T-cell (primary cell): ENCODE measurements around the gene SPEF1. TPM values are rescaled to one million over a fixed set of nuclear protein-coding genes. Genes with fewer than 3 reads are reported as not detected.
"Not testable (repeated sequence)": the region's sequence is repeated elsewhere in the genome, so short reads cannot be mapped to it uniquely, and the experiment has no call there.

Experiments
- ATAC-seq, 4 experiments: fragments of 200-7000 bp in 3 of 4; fragments of 150-1000 bp in 1 of 4; cut with Tn5 transposase; replicated peaks in 1 of 4; 1 replicate in 3 of 4; 2 replicates in 1 of 4; pipeline ENCODE4 v1.10.0; 2021; ENCODE audit warnings: moderate library complexity in 3 of 4, mild to moderate bottlenecking in 2 of 4, moderate number of reproducible peaks in 1 of 4
- CTCF ChIA-PET, 2 donors: fragments of 300-600 bp; sonication (Branson Sonifier 250); formaldehyde crosslinking; loops; one replicate each; lab custom pipeline; 2022; ENCODE audit warnings: antibody characterized with exemption in 2 of 2; lab: Charles Lee
- POLR2A ChIA-PET, 2 donors: fragments of 300-600 bp; sonication (Branson Sonifier 250); formaldehyde crosslinking; loops; one replicate each; lab custom pipeline; 2022; ENCODE audit warnings: antibody characterized with exemption in 2 of 2; lab: Charles Lee
- DNase-seq, 35 experiments: peaks; one replicate each; pipeline versions ENCODE4 v3.0.0 to v3.0.0-alpha.2; 2013 to 2023
- H3K27ac ChIP-seq: one replicate; pipeline ENCODE4 v1.5.1; 2013; ENCODE audit warnings: low read length
- H3K27me3 ChIP-seq, 2 experiments: replicated peaks in 1 of 2; 1 replicate in 1 of 2; 2 replicates in 1 of 2; pipeline versions ENCODE4 v1.6.1 to v1.7.0; 2013; ENCODE audit warnings: low read length in 1 of 2, mixed read lengths in 1 of 2; ENCODE audit not compliant: control insufficient read depth in 2 of 2, insufficient read depth in 2 of 2; ENCODE audit errors: extremely low read depth in 1 of 2
- H3K36me3 ChIP-seq, 2 donors: 1 replicate in 1 of 2; 2 replicates in 1 of 2; pipeline versions ENCODE4 v1.6.1 to v1.7.0; 2013; ENCODE audit warnings: low read length in 1 of 2; ENCODE audit not compliant: control insufficient read depth in 2 of 2, insufficient read depth in 1 of 2; ENCODE audit errors: extremely low read depth in 1 of 2
- H3K4me1 ChIP-seq, 2 experiments: 1 replicate in 1 of 2; 2 replicates in 1 of 2; pipeline versions ENCODE4 v1.6.1 to v1.7.0; 2013; ENCODE audit warnings: low read length in 2 of 2, mixed read lengths in 1 of 2; ENCODE audit not compliant: insufficient read depth in 2 of 2, control insufficient read depth in 1 of 2; ENCODE audit errors: extremely low read depth in 1 of 2
- H3K4me3 ChIP-seq, 2 donors: 1 replicate in 1 of 2; 2 replicates in 1 of 2; pipeline versions ENCODE4 v1.5.1 to v1.7.0; 2013; ENCODE audit warnings: mild to moderate bottlenecking in 2 of 2, low read length in 1 of 2, moderate library complexity in 1 of 2; ENCODE audit not compliant: control insufficient read depth in 1 of 2; ENCODE audit errors: extremely low read depth in 1 of 2
- H3K9me3 ChIP-seq: 2 replicates; pipeline ENCODE4 v1.7.0; 2013
- H3K27ac Mint-ChIP-seq, 2 donors: one replicate each; pipeline ENCODE4 v1.8.0; 2020 to 2021; ENCODE audit warnings: mild to moderate bottlenecking in 2 of 2, mixed read lengths in 2 of 2
- H3K27me3 Mint-ChIP-seq, 2 donors: one replicate each; pipeline ENCODE4 v1.8.0; 2021 to 2022; ENCODE audit warnings: mixed read lengths in 2 of 2
- H3K36me3 Mint-ChIP-seq: one replicate; pipeline ENCODE4 v1.8.0; 2021; ENCODE audit warnings: mixed read lengths
- H3K4me1 Mint-ChIP-seq, 3 donors: one replicate each; pipeline ENCODE4 v1.8.0; 2020 to 2022; ENCODE audit warnings: mixed read lengths in 3 of 3, mild to moderate bottlenecking in 1 of 3
- H3K4me3 Mint-ChIP-seq, 3 donors: one replicate each; pipeline ENCODE4 v1.8.0; 2020 to 2022; ENCODE audit warnings: mild to moderate bottlenecking in 3 of 3, mixed read lengths in 3 of 3, moderate library complexity in 3 of 3
- H3K9me3 Mint-ChIP-seq, 3 donors: one replicate each; pipeline ENCODE4 v1.8.0; 2020 to 2022; ENCODE audit warnings: mixed read lengths in 3 of 3
- WGBS: methylation state at CpG from one replicate; pipeline ENCODE4 v1.1.5; 2013; ENCODE audit warnings: missing lambda C conversion rate; ENCODE audit not compliant: insufficient coverage; 5-methylcytosine and 5-hydroxymethylcytosine counted together
- total RNA-seq, 35 experiments: library from RNA in 6 of 35; stranded (reverse) in 6 of 35; fragments of 120-200 nt in 1 of 35; gene quantifications; one replicate each; pipeline versions ENCODE4 v1.2.1 to v1.2.4 and lab custom pipeline; 2013 to 2026

SPEF1 gene, protein sequence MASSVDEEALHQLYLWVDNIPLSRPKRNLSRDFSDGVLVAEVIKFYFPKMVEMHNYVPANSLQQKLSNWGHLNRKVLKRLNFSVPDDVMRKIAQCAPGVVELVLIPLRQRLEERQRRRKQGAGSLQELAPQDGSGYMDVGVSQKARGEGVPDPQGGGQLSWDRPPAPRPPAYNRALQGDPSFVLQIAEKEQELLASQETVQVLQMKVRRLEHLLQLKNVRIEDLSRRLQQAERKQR
- total RNA-seq, result under 1 TPM in 1 of 5 donors, not detected in 4; 0.16 TPM
- 0.06 TPM for total RNA-seq (2013)
- 0 to 0.55 (median 0.13) reads per million in 29 experiments for total RNA-seq (lab: John Stamatoyannopoulos, UW)

DNA sequence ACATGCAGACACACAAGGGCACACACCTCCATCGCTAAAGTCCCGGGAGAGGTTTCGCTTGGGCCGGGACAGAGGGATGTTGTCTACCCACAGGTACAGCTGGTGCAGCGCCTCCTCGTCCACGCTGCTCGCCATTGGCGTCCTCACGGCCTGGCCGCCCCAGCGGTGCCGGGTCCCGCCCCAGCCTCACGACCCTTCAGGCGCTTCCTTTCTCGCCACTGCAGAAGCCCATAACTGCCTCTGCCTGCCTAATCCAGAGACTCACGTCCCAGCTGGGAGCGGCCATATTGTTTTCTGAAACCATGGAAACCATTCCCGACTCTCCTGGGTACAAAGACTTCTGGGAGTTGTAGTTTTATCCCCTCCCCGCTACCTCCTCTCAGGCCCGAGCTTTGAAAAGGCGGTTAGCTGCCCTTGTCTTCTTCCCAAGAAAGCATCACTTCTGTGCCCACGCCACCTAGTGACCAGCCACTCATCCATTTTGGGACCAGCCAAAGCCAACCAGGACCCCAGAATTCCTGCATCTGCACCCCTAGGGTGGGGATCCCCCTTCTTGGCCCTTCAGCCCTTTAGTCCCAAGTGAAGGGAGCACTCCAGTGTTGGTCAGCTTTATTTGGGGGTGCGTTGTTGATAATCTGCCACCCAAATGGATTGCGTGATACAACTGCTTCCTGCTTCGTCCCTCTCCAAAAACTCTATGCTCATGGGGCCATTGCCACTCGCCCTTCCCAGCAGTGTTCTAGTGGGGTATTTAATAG lies at the start of gene SPEF1:
SPEF1 (minus strand) TSS at position 296 of the 758 bp plus-strand sequence; CDS start at position 135, 161 bp downstream.
- peak in 7 of 35 experiments; percentile 17 to 77 (median 29) for DNase-seq
- 11% methylated on average over 23 of the region's 28 CpGs for WGBS
- no peaks in the 10 kb centered on the region for H3K9me3 Mint-ChIP-seq
- peaks cover 43 to 59% (median 45%) of the 10 kb centered on the region in 3 donors for H3K4me1 Mint-ChIP-seq
- peak within 1 kb of the TSS; percentile 30 to 78 (median 57) for H3K4me3 Mint-ChIP-seq
- no peaks in the 10 kb centered on the region for H3K36me3 ChIP-seq
- peaks cover 4% of the 10 kb centered on the region for H3K36me3 Mint-ChIP-seq
- H3K27ac ChIP-seq, result no peak within 1 kb of the TSS
- H3K9me3 ChIP-seq, result no peaks in the 10 kb centered on the region
- peak; percentile 19 to 53 (median 31) for ATAC-seq
- H3K27me3 Mint-ChIP-seq, result peaks cover 4 to 7% of the 10 kb centered on the region in 2 donors
- peaks cover 2 to 25% of the 10 kb centered on the region in 2 experiments for H3K27me3 ChIP-seq
- H3K4me1 ChIP-seq, result peaks cover 10 to 54% of the 10 kb centered on the region in 2 experiments
- ChIA-PET CTCF (interaction anchor here in 1 of 2 donors (0.8 to 1.3 kb wide), 2 partner anchors 13 to 211 kb away, joined by 3 read pairs; no protein-coding TSS in a partner anchor), POLR2A (interaction anchor here in 1 of 2 donors (1.0 kb wide), 1 partner anchor 13 kb away, joined by 3 read pairs; the partner anchor contains the start of gene ADISSP)
- H3K27ac Mint-ChIP-seq, result peak within 1 kb of the TSS; percentile 58 to 78
- H3K4me3 ChIP-seq, result peak within 1 kb of the TSS; percentile 30 to 49

- H3K4me3 Mint-ChIP-seq, H3K27me3 Mint-ChIP-seq, ATAC-seq, DNase-seq, H3K27me3 ChIP-seq, H3K27ac ChIP-seq, H3K4me1 ChIP-seq, H3K27ac Mint-ChIP-seq, H3K4me1 Mint-ChIP-seq, H3K9me3 ChIP-seq, H3K9me3 Mint-ChIP-seq, H3K4me3 ChIP-seq, POLR2A ChIA-PET: not testable (repeated sequence)
- peaks cover 3 to 17% of the 10 kb centered on the region in 2 donors for H3K36me3 ChIP-seq
- no CpG with 5 or more reads among the region's 5 CpGs for WGBS
- peaks cover 15% of the 10 kb centered on the region for H3K36me3 Mint-ChIP-seq
- CTCF ChIA-PET, result interaction anchor here in 1 of 2 donors (0.7 kb wide), 1 partner anchor 28 kb away, joined by 4 read pairs; no protein-coding TSS in a partner anchor
Measured at GRCh38 chr20:3829891-3830290, 48.6 kb upstream of the SPEF1 start.

- H3K4me3 Mint-ChIP-seq, result no peak overlapping the region
- Histone ChIP-seq H3K27me3 (no peaks in the 10 kb centered on the region), H3K36me3 (peaks cover 8 to 28% of the 10 kb centered on the region in 2 donors), H3K27ac (no peak overlapping the region), H3K4me3 (no peak overlapping the region), H3K9me3 (no peaks in the 10 kb centered on the region), H3K4me1 (no peaks in the 10 kb centered on the region)
- 93% methylated on average over 3 of the region's 3 CpGs for WGBS
- peaks cover 16% of the 10 kb centered on the region for H3K36me3 Mint-ChIP-seq
- POLR2A ChIA-PET, result no interaction called here
- no peak for DNase-seq
- no peaks in the 10 kb centered on the region for H3K9me3 Mint-ChIP-seq
- CTCF ChIA-PET, result no interaction called here
- no peak overlapping the region for H3K27ac Mint-ChIP-seq
- ATAC-seq, result no peak
- no peaks in the 10 kb centered on the region for H3K4me1 Mint-ChIP-seq
- H3K27me3 Mint-ChIP-seq, result no peaks in the 10 kb centered on the region
Measured at GRCh38 chr20:3828798-3829197, 47.5 kb upstream of the SPEF1 start.

DNA sequence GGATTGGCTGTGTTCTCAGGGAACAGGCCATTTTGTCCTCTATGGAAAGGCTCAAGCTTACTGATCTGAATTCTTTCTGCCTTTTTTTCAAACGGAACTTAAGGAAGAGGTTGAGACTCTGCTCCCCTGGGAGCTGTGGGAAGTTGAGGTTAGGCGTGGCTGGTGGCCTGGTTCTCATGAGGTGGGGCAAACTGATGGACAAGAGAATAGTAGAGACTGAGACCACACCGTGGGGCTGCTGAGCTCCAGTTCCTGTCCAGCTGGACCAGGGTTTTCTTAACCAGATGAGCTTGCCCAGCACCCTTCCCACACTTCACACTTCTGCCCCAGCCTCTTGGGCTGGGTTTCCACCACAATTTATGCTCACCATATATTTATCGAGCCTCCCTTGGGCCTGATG lies 45.2 kb upstream of the SPEF1 start:
- no peak overlapping the region for H3K4me3 Mint-ChIP-seq
- ATAC-seq (no peak), DNase-seq (no peak)
- Histone ChIP-seq H3K9me3 (no peaks in the 10 kb centered on the region), H3K36me3 (peaks cover 15 to 44% of the 10 kb centered on the region in 2 donors), H3K4me1 (peaks cover 0 to 5% of the 10 kb centered on the region in 2 experiments), H3K27ac (no peak overlapping the region), H3K4me3 (no peak overlapping the region), H3K27me3 (no peaks in the 10 kb centered on the region)
- ChIA-PET CTCF (interaction anchor here in 1 of 2 donors (0.6 kb wide), 1 partner anchor 711 kb away, joined by 3 read pairs; no protein-coding TSS in a partner anchor), POLR2A (no interaction called here)
- peaks cover 4 to 7% (median 7%) of the 10 kb centered on the region in 3 donors for H3K4me1 Mint-ChIP-seq
- no peaks in the 10 kb centered on the region for H3K27me3 Mint-ChIP-seq
- no peaks in the 10 kb centered on the region for H3K9me3 Mint-ChIP-seq
- 89% methylated on average over 1 of the region's 4 CpGs for WGBS
- H3K36me3 Mint-ChIP-seq, result peaks cover 27% of the 10 kb centered on the region
- H3K27ac Mint-ChIP-seq, result peak overlapping the region in 1 of 2 donors; percentile 52

DNA sequence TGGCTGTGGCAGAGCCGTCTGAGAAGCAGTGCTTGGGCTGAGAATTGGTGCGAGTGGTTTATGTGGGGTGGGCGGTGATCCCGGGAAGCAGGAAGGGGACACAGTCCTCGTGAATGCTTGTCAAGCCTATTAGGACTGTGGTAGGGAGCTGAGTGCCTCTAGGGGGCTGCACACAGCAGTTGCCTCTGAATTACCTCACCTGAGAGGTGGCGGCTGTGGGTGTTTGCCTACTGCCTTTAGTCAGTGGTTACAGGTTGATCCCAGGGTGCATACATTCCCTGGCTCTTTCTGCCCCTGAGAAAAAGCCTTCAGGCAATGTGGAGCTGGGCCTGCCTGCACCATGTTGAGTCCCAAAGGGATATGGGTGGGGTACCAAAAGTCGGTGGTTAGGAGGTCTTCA lies 44.3 kb upstream of the SPEF1 start:
- no peak overlapping the region for H3K27ac ChIP-seq
- no peak for ATAC-seq
- peaks cover 0 to 9% of the 10 kb centered on the region in 2 experiments for H3K4me1 ChIP-seq
- POLR2A ChIA-PET, result no interaction called here
- H3K36me3 ChIP-seq, result peaks cover 15 to 44% of the 10 kb centered on the region in 2 donors
- no peak overlapping the region for H3K4me3 ChIP-seq
- H3K36me3 Mint-ChIP-seq, result peaks cover 27% of the 10 kb centered on the region
- CTCF ChIA-PET, result no interaction called here
- no peak for DNase-seq
- 88% methylated on average over 5 of the region's 7 CpGs for WGBS
- H3K4me1 Mint-ChIP-seq, result peaks cover 10 to 15% (median 12%) of the 10 kb centered on the region in 3 donors
- no peaks in the 10 kb centered on the region for H3K9me3 Mint-ChIP-seq
- H3K27ac Mint-ChIP-seq, result peak overlapping the region in 1 of 2 donors; percentile 3
- no peaks in the 10 kb centered on the region for H3K27me3 ChIP-seq
- no peaks in the 10 kb centered on the region for H3K9me3 ChIP-seq
- H3K27me3 Mint-ChIP-seq, result no peaks in the 10 kb centered on the region
- H3K4me3 Mint-ChIP-seq, result no peak overlapping the region

DNA sequence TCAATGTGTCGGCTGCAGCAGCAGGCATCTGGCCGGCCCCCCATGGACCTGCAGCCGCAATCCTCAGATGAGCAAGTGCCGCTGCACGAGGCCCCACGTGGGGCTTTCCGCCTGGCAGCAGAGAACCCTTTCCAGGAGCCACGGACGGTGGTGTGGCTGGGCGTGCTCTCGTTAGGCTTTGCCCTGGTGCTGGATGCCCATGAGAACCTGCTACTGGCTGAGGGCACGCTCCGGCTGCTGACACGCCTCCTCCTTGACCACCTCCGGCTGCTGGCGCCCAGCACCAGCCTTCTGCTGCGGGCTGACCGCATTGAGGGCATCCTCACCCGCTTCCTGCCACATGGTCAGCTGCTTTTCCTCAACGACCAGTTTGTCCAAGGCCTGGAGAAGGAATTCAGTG lies 42.6 kb upstream of the SPEF1 start:
- CTCF ChIA-PET, result no interaction called here
- Histone ChIP-seq H3K4me3 (no peak overlapping the region), H3K27me3 (no peaks in the 10 kb centered on the region), H3K4me1 (peaks cover 2 to 20% of the 10 kb centered on the region in 2 experiments), H3K36me3 (peaks cover 15 to 44% of the 10 kb centered on the region in 2 donors), H3K9me3 (no peaks in the 10 kb centered on the region), H3K27ac (no peak overlapping the region)
- H3K27ac Mint-ChIP-seq, result no peak overlapping the region
- ATAC-seq (no peak), DNase-seq (no peak)
- no peak overlapping the region for H3K4me3 Mint-ChIP-seq
- H3K27me3 Mint-ChIP-seq, result no peaks in the 10 kb centered on the region
- no peaks in the 10 kb centered on the region for H3K9me3 Mint-ChIP-seq
- POLR2A ChIA-PET, result no interaction called here
- H3K36me3 Mint-ChIP-seq, result peaks cover 27% of the 10 kb centered on the region
- peaks cover 18 to 23% (median 19%) of the 10 kb centered on the region in 3 donors for H3K4me1 Mint-ChIP-seq
- WGBS, result 94% methylated on average over 20 of the region's 20 CpGs
